Measurements from ENCODE around the gene TM9SF3. TPM values are rescaled to one million over a fixed set of nuclear protein-coding genes. Genes with fewer than 3 reads are reported as not detected.
A peak's percentile ranks its signal among the peaks of the same experiment; 100 is the strongest.

Gene TM9SF3
- total and polyA plus RNA-seq, 10 of the 15 experiments (the other 5 are each of a cell fraction or from before 2014, with no cell fraction given) = 17.1 to 85.4 (median 44.9) TPM

DNA sequence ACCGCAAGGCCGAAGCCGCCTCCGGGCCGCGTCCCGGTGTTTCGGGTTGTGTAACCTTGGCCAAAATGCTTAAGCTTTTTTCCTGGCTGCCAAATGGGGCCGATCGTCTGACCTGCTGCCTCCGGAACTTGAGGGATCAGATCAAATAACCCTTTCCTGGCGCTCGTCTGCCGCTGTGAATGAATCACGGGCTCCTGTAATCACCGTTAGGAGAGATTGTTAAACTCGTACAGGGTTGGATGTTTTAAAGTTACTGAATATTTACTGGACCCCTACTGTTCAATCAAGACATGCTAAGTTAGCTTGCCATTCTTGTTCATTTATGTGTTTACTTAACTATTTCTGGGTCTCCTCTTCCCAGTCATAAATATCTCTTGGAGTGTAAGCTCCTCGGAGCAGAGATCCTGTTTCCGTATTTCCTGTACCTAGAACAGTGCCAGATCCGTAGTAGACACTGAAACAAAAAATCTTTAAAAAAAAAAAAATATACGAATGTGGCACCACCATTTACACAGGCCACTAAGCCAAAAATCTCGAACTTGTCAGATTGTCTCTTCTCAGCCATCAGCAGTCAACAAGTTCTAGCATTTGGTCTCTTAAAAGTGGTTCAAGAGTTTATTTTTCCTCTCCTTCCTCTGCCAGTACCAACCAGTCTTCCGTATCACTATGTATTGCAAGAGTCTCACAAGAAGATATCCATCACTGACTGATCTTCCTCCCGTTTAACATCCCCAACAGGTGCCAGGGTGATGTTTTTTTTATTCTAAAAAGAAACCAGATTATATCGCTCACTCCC, 650 bp upstream of the TM9SF3 start:
- under 1% methylated on average over 25 of the region's 25 CpGs for WGBS (ENCODE audit: insufficient coverage, insufficient replicate concordance, low lambda C conversion rate, missing lambda C conversion rate)
- CTCF ChIA-PET = interaction anchor here (0.7 to 1.2 kb wide), 3 partner anchors 11 to 19 kb away, joined by 3 read pairs; no protein-coding TSS in a partner anchor
- H3K27me3 ChIP-seq (replicated peaks in 1 of 2; ENCODE audit: control insufficient read depth in 2 of 2, insufficient read depth in 2 of 2, low read length in 1 of 2) = no peaks in the 10 kb centered on the region
- H3K4me2 ChIP-seq (ENCODE audit: control insufficient read depth, insufficient read depth) = peak overlapping the region; percentile 86
- H3K79me2 ChIP-seq (ENCODE audit: control insufficient read depth, insufficient read depth, low read length) = peaks cover 47% of the 10 kb centered on the region
- FAIRE-seq (no peak), DNase-seq (ENCODE audit: low read depth, low spot score) (no peak), ATAC-seq (no peak; the same call in 2 of the 3 replicates)
- H3K9me3 ChIP-seq (replicated peaks; ENCODE audit: control insufficient read depth, insufficient read depth, low read length) = no peaks in the 10 kb centered on the region
- peak overlapping the region; percentile 96 for H3K27ac ChIP-seq (ENCODE audit: control insufficient read depth, insufficient read depth)
- RAD21 ChIA-PET (ENCODE audit: unreplicated experiment) = no interaction called here
- H3K9ac ChIP-seq (ENCODE audit: control insufficient read depth, insufficient read depth, low read length) = peak overlapping the region; percentile 86
- H3K4me3 ChIP-seq = peak overlapping the region; percentile 85
- H3K36me3 ChIP-seq (ENCODE audit: control insufficient read depth in 2 of 2, insufficient read depth in 2 of 2, low read length in 1 of 2) = peaks cover 0 to under 1% of the 10 kb centered on the region in 2 experiments; a peak in 1 of 4 replicates
- intact Hi-C loops (cut with micrococcal nuclease; ENCODE audit: unreplicated experiment) (loop anchor here (5.0 to 10.0 kb wide), 3 partner anchors 127 to 245 kb away; partner anchors contain the start of gene LCOR), in situ Hi-C loops (cut with MboI) (no loop called here)
- H4K20me1 ChIP-seq (ENCODE audit: control insufficient read depth, insufficient read depth) = no peaks in the 10 kb centered on the region
- POLR2A ChIA-PET = interaction anchor here (0.5 to 0.8 kb wide), 5 partner anchors 13 to 310 kb away, joined by 3 to 4 read pairs (median 3); no protein-coding TSS in a partner anchor
- BruUV-seq (replicated peaks) = TSS peak; percentile 92
- 0 out of 2 replicates have a peak, but pooled peaks have one; percentile 8 for TF ChIP-seq POLR2AphosphoS5 (IDR thresholded peaks at IDR 0.05; ENCODE audit: low read length)
- TF ChIP-seq ZNF24 (IDR thresholded peaks at IDR 0.05) = no peak
- TF ChIP-seq SMC3 (IDR thresholded peaks at IDR 0.05; ENCODE audit: borderline replicate concordance, low read length) = 0 out of 2 replicates have a peak, but pooled peaks have one; percentile 2
- TF ChIP-seq NR2F1 (conservative IDR thresholded peaks at IDR 0.05) = peak; percentile 6; the same call in 1 of the 2 replicates
- TF ChIP-seq ZNF687 (IDR thresholded peaks at IDR 0.05) = 0 out of 2 replicates have a peak, but pooled peaks have one; percentile 36
- TF ChIP-seq CREB1 (IDR thresholded peaks at IDR 0.05; ENCODE audit: low read depth) = 0 out of 2 replicates have a peak, but pooled peaks have one; percentile 3
- 0 out of 2 replicates have a peak, but pooled peaks have one; percentile 1 for TF ChIP-seq TCF12 (IDR thresholded peaks at IDR 0.05; ENCODE audit: low read depth, low read length)
- TF ChIP-seq, protein P1, sequence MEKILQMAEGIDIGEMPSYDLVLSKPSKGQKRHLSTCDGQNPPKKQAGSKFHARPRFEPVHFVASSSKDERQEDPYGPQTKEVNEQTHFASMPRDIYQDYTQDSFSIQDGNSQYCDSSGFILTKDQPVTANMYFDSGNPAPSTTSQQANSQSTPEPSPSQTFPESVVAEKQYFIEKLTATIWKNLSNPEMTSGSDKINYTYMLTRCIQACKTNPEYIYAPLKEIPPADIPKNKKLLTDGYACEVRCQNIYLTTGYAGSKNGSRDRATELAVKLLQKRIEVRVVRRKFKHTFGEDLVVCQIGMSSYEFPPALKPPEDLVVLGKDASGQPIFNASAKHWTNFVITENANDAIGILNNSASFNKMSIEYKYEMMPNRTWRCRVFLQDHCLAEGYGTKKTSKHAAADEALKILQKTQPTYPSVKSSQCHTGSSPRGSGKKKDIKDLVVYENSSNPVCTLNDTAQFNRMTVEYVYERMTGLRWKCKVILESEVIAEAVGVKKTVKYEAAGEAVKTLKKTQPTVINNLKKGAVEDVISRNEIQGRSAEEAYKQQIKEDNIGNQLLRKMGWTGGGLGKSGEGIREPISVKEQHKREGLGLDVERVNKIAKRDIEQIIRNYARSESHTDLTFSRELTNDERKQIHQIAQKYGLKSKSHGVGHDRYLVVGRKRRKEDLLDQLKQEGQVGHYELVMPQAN (conservative IDR thresholded peaks at IDR 0.05) = peak; percentile 82
- TF ChIP-seq NRF1 (conservative IDR thresholded peaks at IDR 0.05; ENCODE audit: low read depth, low read length) = no peak
- TF ChIP-seq MXI1 (IDR thresholded peaks at IDR 0.05; ENCODE audit: low read depth, low read length) = peak; percentile 4; the same call in 1 of the 2 replicates
- TF ChIP-seq RELA (IDR thresholded peaks at IDR 0.05; ENCODE audit: borderline replicate concordance, partially characterized antibody) = no peak
- no peak for TF ChIP-seq HCFC1 (IDR thresholded peaks at IDR 0.05; ENCODE audit: low read length)
- peak overlapping the region; percentile 59 for H2AFZ ChIP-seq (ENCODE audit: control insufficient read depth, low read depth, low read length)
- SMC1A ChIA-PET (ENCODE audit: uncharacterized antibody, unreplicated experiment) = no interaction called here
- H3K4me1 ChIP-seq (ENCODE audit: control insufficient read depth, insufficient read depth, low read length) = peaks cover 22% of the 10 kb centered on the region

Measured in GM12878 (cell line).